SU-DHL-6 (cell line): ENCODE measurements around the gene DUS1L.

Experiments used
- CTCF ChIP-seq: fragments of 200-600 bp; sonication (generic); IDR thresholded peaks from one replicate; pipeline ENCODE4 v1.5.1; 2017; ENCODE audit warnings: antibody characterized with exemption, mild to moderate bottlenecking, low read length, moderate library complexity; ENCODE audit not compliant: insufficient read depth, poor library complexity, severe bottlenecking
- EZH2phosphoT487 ChIP-seq: fragments of 200-600 bp; sonication (generic), shearing (Covaris generic); conservative IDR thresholded peaks from 2 replicates; pipeline ENCODE4 v1.6.1; 2018; ENCODE audit warnings: mild to moderate bottlenecking, antibody characterized with exemption, low read length, moderate library complexity, mixed read lengths

- no peak for TF ChIP-seq CTCF
- TF ChIP-seq EZH2phosphoT487, result no peak
Measured at GRCh38 chr17:82010575-82011525, 54.8 kb downstream of the DUS1L start.
